ENCODE results near the gene CEACAM18. TPM values are rescaled to one million over a fixed set of nuclear protein-coding genes. Genes with fewer than 3 reads are reported as not detected.

Gene CEACAM18
- total RNA-seq, 4 donors from 2014 or later: not detected

GRCh38 chr19:51507192-51507591, 28.9 kb downstream of the CEACAM18 start:
- DNase-seq (ENCODE audit: extremely low spot score): no peak
- peaks cover 0 to 11% (median 0%) of the 10 kb centered on the region in 4 donors for H3K27me3 ChIP-seq
- TF ChIP-seq EP300 (IDR thresholded peaks at IDR 0.05) (no peak), POLR2A (IDR thresholded peaks at IDR 0.05; ENCODE audit: low read depth) (no peak), POLR2AphosphoS5 (IDR thresholded peaks at IDR 0.05) (no peak), CTCF (IDR thresholded peaks at IDR 0.05) (no peak)
- H3K4me3 ChIP-seq: no peak overlapping the region
- H3K9me3 ChIP-seq: peaks cover 0 to 9% (median 0%) of the 10 kb centered on the region in 4 donors
- no peaks in the 10 kb centered on the region for H3K36me3 ChIP-seq
- no peaks in the 10 kb centered on the region for H3K4me1 ChIP-seq
- intact Hi-C loops (cut with DNase I): no loop called here
- 40% methylated on average over 3 of the region's 3 CpGs for WGBS
- H3K27ac ChIP-seq (replicated peaks in 1 of 4): no peak overlapping the region

DNA sequence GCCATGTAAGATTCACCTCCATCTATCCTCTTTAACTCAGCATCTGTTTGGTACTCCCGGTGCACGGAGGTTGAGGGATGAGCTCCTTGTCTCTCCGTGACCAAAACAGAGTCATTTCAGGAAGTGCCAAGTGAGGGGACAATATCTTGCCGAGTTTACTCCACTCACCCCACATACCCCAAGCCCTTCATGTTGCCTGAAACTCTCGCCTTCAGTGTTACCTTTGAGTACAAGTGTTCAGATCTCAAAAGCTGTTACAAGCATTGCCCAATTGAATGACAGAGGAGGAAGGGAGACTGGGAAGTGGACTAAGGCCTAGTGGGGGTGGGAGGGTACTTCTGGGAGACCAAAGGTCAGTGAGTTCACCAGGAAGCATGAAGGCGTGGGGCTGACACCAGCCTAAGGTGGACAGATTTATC, 29.3 kb downstream of the CEACAM18 start:
- intact Hi-C loops (cut with DNase I): no loop called here
- no peak overlapping the region for H3K27ac ChIP-seq (replicated peaks in 1 of 4)
- no peak for DNase-seq (ENCODE audit: extremely low spot score)
- no peaks in the 10 kb centered on the region for H3K36me3 ChIP-seq
- H3K27me3 ChIP-seq: peaks cover 0 to 12% (median 0%) of the 10 kb centered on the region in 4 donors
- WGBS: 46% methylated on average over 6 of the region's 6 CpGs
- no peak overlapping the region for H3K4me3 ChIP-seq
- TF ChIP-seq POLR2A (IDR thresholded peaks at IDR 0.05; ENCODE audit: low read depth): no peak
- no peak for TF ChIP-seq CTCF (IDR thresholded peaks at IDR 0.05)
- no peak for TF ChIP-seq POLR2AphosphoS5 (IDR thresholded peaks at IDR 0.05)
- TF ChIP-seq EP300 (IDR thresholded peaks at IDR 0.05): no peak
- peaks cover 0 to 9% (median 0%) of the 10 kb centered on the region in 4 donors for H3K9me3 ChIP-seq
- H3K4me1 ChIP-seq: no peaks in the 10 kb centered on the region

DNA sequence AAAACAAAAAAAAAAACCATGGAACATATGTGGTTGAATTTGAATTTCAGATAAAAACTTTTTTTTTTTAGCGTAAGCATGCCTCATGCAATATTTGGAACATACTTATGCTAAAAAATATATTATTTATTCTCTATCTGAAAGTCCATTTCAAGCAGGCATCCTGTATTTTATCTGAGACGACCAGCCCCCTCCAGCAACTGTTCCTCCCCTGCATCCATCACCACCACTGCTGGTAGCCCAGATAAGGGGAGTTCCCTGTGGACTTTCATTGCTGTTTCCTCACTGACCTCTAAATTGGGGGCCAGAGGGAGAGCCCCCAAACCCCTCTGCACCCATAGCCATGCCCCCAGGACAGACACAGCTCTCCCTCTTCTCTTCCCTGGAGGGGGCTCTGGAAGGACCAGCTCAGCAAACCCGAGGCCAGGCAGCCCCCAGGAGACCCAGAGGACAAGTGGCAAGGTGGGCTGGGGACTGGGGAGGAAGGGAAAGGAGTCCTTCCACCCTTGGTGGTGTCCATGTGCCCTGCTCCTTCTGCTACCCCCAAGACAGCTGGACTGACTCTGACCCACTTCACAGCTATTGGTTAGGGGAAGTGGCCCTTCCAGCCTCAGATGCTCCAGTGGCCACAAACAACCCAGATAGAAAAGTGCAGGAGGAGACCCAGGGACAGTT, 29.9 kb downstream of the CEACAM18 start:
- no peak for DNase-seq (ENCODE audit: extremely low spot score)
- intact Hi-C loops (cut with DNase I): no loop called here
- no peak for TF ChIP-seq POLR2A (IDR thresholded peaks at IDR 0.05; ENCODE audit: low read depth)
- no peak for TF ChIP-seq EP300 (IDR thresholded peaks at IDR 0.05)
- TF ChIP-seq POLR2AphosphoS5 (IDR thresholded peaks at IDR 0.05): no peak
- no peak for TF ChIP-seq CTCF (IDR thresholded peaks at IDR 0.05)

DNA sequence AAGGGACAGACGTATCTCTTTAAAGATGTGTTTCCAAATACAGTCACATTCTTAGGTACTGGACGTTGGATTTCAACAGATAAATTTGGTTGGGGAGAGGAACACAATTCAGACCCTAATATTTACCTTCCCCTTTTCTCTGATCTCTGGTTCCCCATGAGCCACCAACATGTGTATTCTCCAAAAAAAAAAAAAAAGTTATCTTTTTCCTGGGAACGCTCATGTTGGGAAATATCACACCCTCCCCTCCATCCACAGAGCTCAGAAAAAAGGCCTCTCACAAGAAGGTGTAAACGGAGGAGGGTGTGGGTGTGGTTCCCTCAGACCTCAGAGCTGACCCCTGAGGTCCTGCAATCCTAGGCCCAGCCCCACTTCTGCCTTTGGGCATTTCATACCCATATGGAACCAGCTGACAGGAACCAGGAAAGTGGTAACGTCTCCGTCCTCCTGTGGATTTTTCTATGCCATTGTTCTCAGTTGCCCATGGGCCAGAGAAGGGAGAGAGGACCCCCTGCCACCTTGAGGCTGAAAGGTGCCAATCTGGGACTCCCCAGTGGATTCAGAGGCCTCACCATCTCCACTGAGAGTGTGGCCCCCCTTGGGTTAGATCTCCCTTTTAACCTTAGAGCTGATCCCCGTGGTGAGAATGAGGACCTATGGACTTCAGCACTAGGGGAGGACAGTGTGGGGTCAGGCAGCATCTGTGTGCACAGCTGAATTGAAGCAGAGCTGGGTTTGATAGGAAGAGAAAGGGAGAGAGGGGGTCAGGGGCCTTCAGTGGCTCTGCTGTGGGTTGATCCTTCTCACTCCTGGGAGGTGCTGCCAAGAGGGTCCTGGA, 31.7 kb downstream of the CEACAM18 start:
- DNase-seq (ENCODE audit: extremely low spot score): peak; percentile 47
- 59% methylated on average over 7 of the region's 7 CpGs for WGBS
- no peak overlapping the region for H3K27ac ChIP-seq (replicated peaks in 1 of 4)
- intact Hi-C loops (cut with DNase I): no loop called here
- no peak overlapping the region for H3K4me3 ChIP-seq
- H3K9me3 ChIP-seq: peaks cover 0 to 2% (median 0%) of the 10 kb centered on the region in 4 donors
- H3K4me1 ChIP-seq: no peaks in the 10 kb centered on the region
- TF ChIP-seq EP300 (IDR thresholded peaks at IDR 0.05) (no peak), CTCF (IDR thresholded peaks at IDR 0.05) (no peak), POLR2A (IDR thresholded peaks at IDR 0.05; ENCODE audit: low read depth) (no peak), POLR2AphosphoS5 (IDR thresholded peaks at IDR 0.05) (no peak)
- H3K27me3 ChIP-seq: peaks cover 0 to 18% (median 0%) of the 10 kb centered on the region in 4 donors
- H3K36me3 ChIP-seq: no peaks in the 10 kb centered on the region

More for the DNA sequence above, 29.9 kb downstream of the CEACAM18 start:
- Histone ChIP-seq H3K36me3 (no peaks in the 10 kb centered on the region), H3K27me3 (peaks cover 0 to 18% (median 0%) of the 10 kb centered on the region in 4 donors), H3K4me1 (no peaks in the 10 kb centered on the region), H3K9me3 (peaks cover 0 to 9% (median 0%) of the 10 kb centered on the region in 4 donors), H3K4me3 (no peak overlapping the region), H3K27ac (replicated peaks in 1 of 4) (no peak overlapping the region)
- 60% methylated on average over 3 of the region's 3 CpGs for WGBS
